MM.1S (cell line): Measurements from ENCODE around the gene CREB1.

Experiments
- DNase-seq: peaks from one replicate; pipeline ENCODE4 v3.0.0-alpha.2; 2015
- H2AFZ ChIP-seq: fragments of 300-600 bp; sonication (generic); 2 replicates; pipeline ENCODE4 v1.6.0; 2016; ENCODE audit warnings: antibody characterized with exemption, low read length
- H3F3A ChIP-seq: fragments of 300-600 bp; sonication (generic); 2 replicates; pipeline ENCODE4 v1.6.1; 2016; ENCODE audit warnings: mild to moderate bottlenecking, antibody characterized with exemption, low read length, moderate library complexity, mixed read lengths; ENCODE audit not compliant: insufficient read depth
- H3K27ac ChIP-seq: fragments of 300-600 bp; sonication (generic); 2 replicates; pipeline ENCODE4 v1.5.1; 2016; ENCODE audit warnings: mild to moderate bottlenecking, low read length
- H3K27me3 ChIP-seq: fragments of 300-600 bp; sonication (generic); replicated peaks from 2 replicates; pipeline ENCODE4 v1.6.0; 2016; ENCODE audit warnings: low read length; ENCODE audit not compliant: insufficient read depth
- H3K36me3 ChIP-seq: fragments of 300-600 bp; sonication (generic); replicated peaks from 2 replicates; pipeline ENCODE4 v1.6.1; 2016; ENCODE audit warnings: mild to moderate bottlenecking, low read length, mixed read lengths; ENCODE audit not compliant: insufficient read depth
- H3K4me1 ChIP-seq: fragments of 300-600 bp; sonication (generic); 2 replicates; pipeline ENCODE4 v1.6.1; 2016; ENCODE audit warnings: low read length, mixed read lengths
- H3K4me2 ChIP-seq: fragments of 300-600 bp; sonication (generic); 2 replicates; pipeline ENCODE4 v1.6.0; 2016; ENCODE audit warnings: low read depth, low read length
- H3K4me3 ChIP-seq: fragments of 300-600 bp; sonication (generic); 2 replicates; pipeline ENCODE4 v1.5.1; 2016; ENCODE audit warnings: low read length, mixed read lengths
- H3K79me2 ChIP-seq: fragments of 300-600 bp; sonication (generic); 2 replicates; pipeline ENCODE4 v1.6.1; 2016; ENCODE audit warnings: mixed run types, low read length, mixed read lengths
- H3K9ac ChIP-seq: fragments of 300-600 bp; sonication (generic); 2 replicates; pipeline ENCODE4 v1.6.1; 2016; ENCODE audit warnings: low read length, mixed read lengths
- H3K9me2 ChIP-seq: fragments of 300-600 bp; sonication (generic); replicated peaks from 2 replicates; pipeline ENCODE4 v1.6.1; 2016; ENCODE audit warnings: mild to moderate bottlenecking, low read length, mixed read lengths; ENCODE audit not compliant: insufficient read depth
- H3K9me3 ChIP-seq: fragments of 300-600 bp; sonication (generic); replicated peaks from 2 replicates; pipeline ENCODE4 v1.6.1; 2016; ENCODE audit warnings: mild to moderate bottlenecking, low read length, mixed read lengths; ENCODE audit not compliant: insufficient read depth
- H4K20me1 ChIP-seq: fragments of 300-600 bp; sonication (generic); 2 replicates; pipeline ENCODE4 v1.6.1; 2016; ENCODE audit warnings: mild to moderate bottlenecking, low read length, moderate library complexity, mixed read lengths; ENCODE audit not compliant: insufficient read depth
- EZH2 ChIP-seq: fragments of 300-600 bp; sonication (generic); optimal IDR thresholded peaks from 2 replicates; pipeline ENCODE3; 2017; ENCODE audit warnings: low read depth, mild to moderate bottlenecking, antibody characterized with exemption, low read length, mixed read lengths
- EZH2phosphoT487 ChIP-seq: fragments of 300-600 bp; sonication (generic); IDR thresholded peaks from 2 replicates; pipeline ENCODE4 v1.6.1; 2018; ENCODE audit warnings: antibody characterized with exemption, low read length
- TF ChIP-seq, protein P1 (sequence below): fragments of 300-600 bp; sonication (generic); IDR thresholded peaks from 2 replicates; pipeline ENCODE4 v1.5.1; 2016; ENCODE audit warnings: antibody characterized with exemption, low read length, mixed read lengths

CREB1 gene

GRCh38 chr2:207616185-207616584 is 86.4 kb downstream of the CREB1 start:
- H3K4me2 ChIP-seq = no peak overlapping the region
- no peaks in the 10 kb centered on the region for H3K79me2 ChIP-seq
- TF ChIP-seq EZH2 (no peak), EZH2phosphoT487 (no peak)
- TF ChIP-seq, protein P1, sequence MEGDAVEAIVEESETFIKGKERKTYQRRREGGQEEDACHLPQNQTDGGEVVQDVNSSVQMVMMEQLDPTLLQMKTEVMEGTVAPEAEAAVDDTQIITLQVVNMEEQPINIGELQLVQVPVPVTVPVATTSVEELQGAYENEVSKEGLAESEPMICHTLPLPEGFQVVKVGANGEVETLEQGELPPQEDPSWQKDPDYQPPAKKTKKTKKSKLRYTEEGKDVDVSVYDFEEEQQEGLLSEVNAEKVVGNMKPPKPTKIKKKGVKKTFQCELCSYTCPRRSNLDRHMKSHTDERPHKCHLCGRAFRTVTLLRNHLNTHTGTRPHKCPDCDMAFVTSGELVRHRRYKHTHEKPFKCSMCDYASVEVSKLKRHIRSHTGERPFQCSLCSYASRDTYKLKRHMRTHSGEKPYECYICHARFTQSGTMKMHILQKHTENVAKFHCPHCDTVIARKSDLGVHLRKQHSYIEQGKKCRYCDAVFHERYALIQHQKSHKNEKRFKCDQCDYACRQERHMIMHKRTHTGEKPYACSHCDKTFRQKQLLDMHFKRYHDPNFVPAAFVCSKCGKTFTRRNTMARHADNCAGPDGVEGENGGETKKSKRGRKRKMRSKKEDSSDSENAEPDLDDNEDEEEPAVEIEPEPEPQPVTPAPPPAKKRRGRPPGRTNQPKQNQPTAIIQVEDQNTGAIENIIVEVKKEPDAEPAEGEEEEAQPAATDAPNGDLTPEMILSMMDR = no peak
- no peaks in the 10 kb centered on the region for H4K20me1 ChIP-seq
- H3K27ac ChIP-seq = no peak overlapping the region
- no peaks in the 10 kb centered on the region for H3K9me2 ChIP-seq
- DNase-seq = no peak
- H3K4me3 ChIP-seq = no peak overlapping the region
- no peaks in the 10 kb centered on the region for H3K27me3 ChIP-seq
- H3K9ac ChIP-seq = no peak overlapping the region
- H2AFZ ChIP-seq = no peak overlapping the region
- H3K4me1 ChIP-seq = no peaks in the 10 kb centered on the region
- H3K36me3 ChIP-seq = no peaks in the 10 kb centered on the region
- no peaks in the 10 kb centered on the region for H3F3A ChIP-seq
- no peaks in the 10 kb centered on the region for H3K9me3 ChIP-seq

DNA sequence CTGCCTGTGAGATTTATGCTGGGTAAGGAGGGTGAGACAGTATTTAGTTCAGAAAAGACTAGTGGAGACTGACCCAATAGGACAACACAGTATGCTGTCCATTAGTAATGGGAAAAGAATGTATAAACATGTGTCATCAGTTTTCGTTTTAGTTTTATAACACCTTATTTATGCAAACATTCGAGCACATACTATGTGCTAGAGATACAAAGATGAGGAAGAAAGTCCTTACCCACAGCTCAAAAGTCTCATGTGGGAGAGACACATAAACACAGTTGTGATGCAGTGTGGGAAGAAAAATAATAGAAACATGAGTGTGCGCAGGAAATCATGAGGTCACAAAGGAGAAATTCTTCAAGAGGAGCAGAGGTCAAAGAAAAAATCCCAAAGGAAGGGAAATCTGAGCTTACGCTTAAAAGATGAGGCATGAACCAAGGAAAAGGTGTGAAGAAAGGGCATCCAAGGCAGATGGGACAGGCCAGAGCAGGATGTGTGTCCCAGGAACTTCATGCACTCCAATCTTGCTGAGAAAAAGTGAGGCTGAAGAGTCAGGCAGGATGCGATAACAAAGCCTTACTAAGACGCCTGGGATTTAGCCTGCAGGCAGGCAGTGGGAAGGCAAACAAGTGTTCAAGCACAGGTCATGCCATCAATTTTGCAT is 87.4 kb downstream of the CREB1 start:
- TF ChIP-seq EZH2 (no peak), EZH2phosphoT487 (no peak)
- TF ChIP-seq, protein P1 = no peak
- H3K4me2 ChIP-seq = no peak overlapping the region
- H2AFZ ChIP-seq = no peak overlapping the region
- no peaks in the 10 kb centered on the region for H3K9me3 ChIP-seq
- no peaks in the 10 kb centered on the region for H4K20me1 ChIP-seq
- H3F3A ChIP-seq = no peaks in the 10 kb centered on the region
- H3K36me3 ChIP-seq = no peaks in the 10 kb centered on the region
- H3K9me2 ChIP-seq = no peaks in the 10 kb centered on the region
- H3K9ac ChIP-seq = no peak overlapping the region
- H3K27me3 ChIP-seq = no peaks in the 10 kb centered on the region
- no peaks in the 10 kb centered on the region for H3K4me1 ChIP-seq
- no peak overlapping the region for H3K27ac ChIP-seq
- no peak overlapping the region for H3K4me3 ChIP-seq
- DNase-seq = no peak
- no peaks in the 10 kb centered on the region; the same call in 1 of the 2 replicates for H3K79me2 ChIP-seq

- Histone ChIP-seq H4K20me1 (no peaks in the 10 kb centered on the region), H3K4me3 (no peak overlapping the region), H3K4me1 (0 out of 2 replicates have a peak, but pooled peaks cover 4% of the 10 kb centered on the region), H3K36me3 (no peaks in the 10 kb centered on the region), H3K4me2 (no peak overlapping the region), H3K79me2 (peaks cover 7% of the 10 kb centered on the region), H3K9me2 (no peaks in the 10 kb centered on the region), H3K27me3 (no peaks in the 10 kb centered on the region), H3K27ac (no peak overlapping the region), H3K9ac (no peak overlapping the region), H3K9me3 (no peaks in the 10 kb centered on the region), H3F3A (peaks cover 14% of the 10 kb centered on the region), H2AFZ (no peak overlapping the region)
- TF ChIP-seq EZH2phosphoT487 (no peak), EZH2 (no peak)
- TF ChIP-seq, protein P1 = no peak
- no peak for DNase-seq
These were observed 90.0 kb downstream of the CREB1 start for GRCh38 chr2:207619764-207620203.
